Cardiac muscle cell (in vitro differentiated cells and primary cell): ENCODE measurements around the gene PPARA. TPM values are rescaled to one million over a fixed set of nuclear protein-coding genes. Genes with fewer than 3 reads are reported as not detected.

Source experiments
- DNase-seq, 2 donors: peaks; one replicate each; pipeline versions ENCODE4 v3.0.0 to v3.0.0-alpha.2; 2010 to 2017; ENCODE audit warnings: low read depth in 1 of 2, low spot score in 1 of 2
- H3K27ac ChIP-seq: fragments of 200-600 bp; sonication (generic); 2 replicates; pipeline ENCODE4 v1.5.1; 2016
- H3K27me3 ChIP-seq: fragments of 200-600 bp; sonication (generic); 2 replicates; pipeline ENCODE4 v1.6.0; 2016; ENCODE audit warnings: control low read depth
- H3K36me3 ChIP-seq: fragments of 200-600 bp; sonication (generic); 2 replicates; pipeline ENCODE4 v1.5.1; 2016; ENCODE audit warnings: control low read depth
- H3K4me1 ChIP-seq: fragments of 200-600 bp; sonication (generic); 2 replicates; pipeline ENCODE4 v1.8.1; 2017; ENCODE audit warnings: low read depth, mild to moderate bottlenecking, mixed run types
- H3K4me3 ChIP-seq: fragments of 200-600 bp; sonication (generic); 2 replicates; pipeline ENCODE4 v1.5.1; 2016; ENCODE audit warnings: mild to moderate bottlenecking
- H3K9me3 ChIP-seq: fragments of 200-600 bp; sonication (generic); 2 replicates; pipeline ENCODE4 v1.5.1; 2017; ENCODE audit warnings: low read depth, mild to moderate bottlenecking, control low read depth
- polyA plus RNA-seq: library from polyadenylated mRNA; unstranded; fragments of >200 nt; fragmentation: Nextera tagmentation; extraction: Ambion mirVana; gene quantifications from 2 replicates; pipeline ENCODE4 v1.2.1, GENCODE V29; 2016
- total RNA-seq: library from RNA; depleted of rRNA; stranded (reverse); fragments of >200 nt; gene quantifications from 2 replicates; pipeline ENCODE4 v1.2.3, GENCODE V29; 2016
- TF ChIP-seq, protein P1 (sequence below): IDR thresholded peaks from 2 replicates; pipeline ENCODE4 v1.5.1; 2012; ENCODE audit warnings: low read depth, mild to moderate bottlenecking, low read length

Gene PPARA
- total RNA-seq (22.6 and 25.1 TPM in 2 replicates), polyA plus RNA-seq (11.8 and 12.2 TPM in 2 replicates)

DNA sequence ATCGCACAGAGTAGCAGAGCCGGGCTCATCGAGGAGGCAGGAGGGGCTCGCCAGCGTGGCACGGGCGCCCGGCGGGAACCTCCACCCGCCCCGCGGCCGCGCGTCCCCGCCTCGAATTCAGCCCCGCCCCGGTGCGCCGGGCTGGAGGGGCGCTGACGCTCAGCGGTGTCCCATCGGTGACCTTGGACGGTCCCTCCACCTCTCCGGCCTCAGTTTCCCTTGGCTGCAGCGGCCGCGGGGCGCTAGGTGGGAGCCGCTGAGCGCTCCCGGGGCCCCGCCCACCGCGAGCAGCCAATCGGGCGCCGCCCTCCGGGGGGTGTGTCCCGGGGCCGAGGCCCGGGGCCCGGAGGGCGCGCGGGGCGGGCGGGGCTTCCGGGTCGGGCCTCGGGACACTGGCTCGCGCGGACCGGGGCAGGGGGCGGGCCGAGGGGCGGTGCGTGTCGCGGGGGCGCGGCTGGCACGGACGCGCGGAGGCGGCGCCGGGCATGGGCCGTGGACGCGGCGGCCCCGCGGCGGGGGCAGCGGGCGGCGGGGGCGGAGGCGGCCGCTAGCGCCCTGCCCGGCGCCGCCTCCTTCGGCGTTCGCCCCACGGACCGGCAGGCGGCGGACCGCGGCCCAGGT lies at the start of gene PPARA:
Gene PPARA, plus strand, starts transcription at position 493 of the 621 bp plus-strand sequence. CDS start 47,858 bp downstream, outside the sequence.
- TF ChIP-seq, protein P1, sequence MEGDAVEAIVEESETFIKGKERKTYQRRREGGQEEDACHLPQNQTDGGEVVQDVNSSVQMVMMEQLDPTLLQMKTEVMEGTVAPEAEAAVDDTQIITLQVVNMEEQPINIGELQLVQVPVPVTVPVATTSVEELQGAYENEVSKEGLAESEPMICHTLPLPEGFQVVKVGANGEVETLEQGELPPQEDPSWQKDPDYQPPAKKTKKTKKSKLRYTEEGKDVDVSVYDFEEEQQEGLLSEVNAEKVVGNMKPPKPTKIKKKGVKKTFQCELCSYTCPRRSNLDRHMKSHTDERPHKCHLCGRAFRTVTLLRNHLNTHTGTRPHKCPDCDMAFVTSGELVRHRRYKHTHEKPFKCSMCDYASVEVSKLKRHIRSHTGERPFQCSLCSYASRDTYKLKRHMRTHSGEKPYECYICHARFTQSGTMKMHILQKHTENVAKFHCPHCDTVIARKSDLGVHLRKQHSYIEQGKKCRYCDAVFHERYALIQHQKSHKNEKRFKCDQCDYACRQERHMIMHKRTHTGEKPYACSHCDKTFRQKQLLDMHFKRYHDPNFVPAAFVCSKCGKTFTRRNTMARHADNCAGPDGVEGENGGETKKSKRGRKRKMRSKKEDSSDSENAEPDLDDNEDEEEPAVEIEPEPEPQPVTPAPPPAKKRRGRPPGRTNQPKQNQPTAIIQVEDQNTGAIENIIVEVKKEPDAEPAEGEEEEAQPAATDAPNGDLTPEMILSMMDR: no peak
- Histone ChIP-seq H3K4me1 (peaks cover 9% of the 10 kb centered on the region), H3K27ac (peak within 1 kb of the TSS; percentile 37), H3K4me3 (peak within 1 kb of the TSS; percentile 87), H3K36me3 (peaks cover 2% of the 10 kb centered on the region), H3K27me3 (peaks cover 8% of the 10 kb centered on the region), H3K9me3 (no peaks in the 10 kb centered on the region)
- peak; percentile 89 to 93 for DNase-seq

DNA sequence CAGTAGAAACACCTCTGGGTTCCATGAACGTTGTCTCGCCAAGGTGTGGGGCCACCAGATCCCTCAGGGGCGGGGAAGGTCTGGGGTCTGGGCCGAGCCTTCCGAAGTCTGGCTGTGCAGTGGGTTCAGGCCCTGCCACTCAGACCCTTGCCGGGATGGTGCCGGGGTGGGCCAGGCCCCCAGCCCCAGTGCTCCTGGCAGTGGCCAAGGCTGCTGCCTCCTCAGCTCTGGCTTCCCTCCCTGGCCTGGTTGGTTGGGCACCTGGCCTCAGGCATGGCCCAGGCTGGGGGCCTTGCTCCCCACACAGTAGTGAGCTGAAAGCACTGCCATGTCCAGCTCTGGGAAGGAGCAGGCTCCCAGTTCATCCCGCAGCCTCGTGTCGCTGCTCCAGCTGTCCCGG lies 48.2 kb upstream of the PPARA start:
- DNase-seq: no peak
- Histone ChIP-seq H3K27ac (no peak overlapping the region), H3K36me3 (no peaks in the 10 kb centered on the region), H3K4me3 (no peak overlapping the region), H3K4me1 (no peaks in the 10 kb centered on the region), H3K9me3 (no peaks in the 10 kb centered on the region), H3K27me3 (no peaks in the 10 kb centered on the region)
- TF ChIP-seq, protein P1: no peak

DNA sequence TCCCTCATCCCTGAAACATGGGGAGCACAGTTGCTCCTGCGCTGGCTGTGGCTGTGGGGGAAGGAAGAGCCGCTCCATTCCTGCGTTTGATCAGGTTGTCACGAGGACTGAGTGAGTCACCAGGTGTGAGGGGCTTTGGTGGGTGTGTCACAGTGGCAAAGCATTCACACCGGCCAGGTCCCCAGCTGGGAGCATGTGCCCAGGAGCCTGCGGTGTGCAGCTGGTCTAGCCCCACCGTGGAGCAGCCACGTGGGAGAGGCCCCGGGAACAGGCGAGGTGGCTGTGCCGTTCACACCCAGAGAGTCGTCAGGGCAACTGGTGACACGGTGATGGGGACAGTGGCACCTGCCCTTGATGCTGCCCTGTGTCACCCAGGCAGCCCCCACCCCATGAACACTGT lies 47.6 kb upstream of the PPARA start:
- H3K27me3 ChIP-seq: no peaks in the 10 kb centered on the region
- DNase-seq: no peak
- H3K9me3 ChIP-seq: no peaks in the 10 kb centered on the region
- TF ChIP-seq, protein P1: no peak
- no peak overlapping the region for H3K4me3 ChIP-seq
- no peaks in the 10 kb centered on the region for H3K4me1 ChIP-seq
- H3K36me3 ChIP-seq: no peaks in the 10 kb centered on the region
- no peak overlapping the region for H3K27ac ChIP-seq

DNA sequence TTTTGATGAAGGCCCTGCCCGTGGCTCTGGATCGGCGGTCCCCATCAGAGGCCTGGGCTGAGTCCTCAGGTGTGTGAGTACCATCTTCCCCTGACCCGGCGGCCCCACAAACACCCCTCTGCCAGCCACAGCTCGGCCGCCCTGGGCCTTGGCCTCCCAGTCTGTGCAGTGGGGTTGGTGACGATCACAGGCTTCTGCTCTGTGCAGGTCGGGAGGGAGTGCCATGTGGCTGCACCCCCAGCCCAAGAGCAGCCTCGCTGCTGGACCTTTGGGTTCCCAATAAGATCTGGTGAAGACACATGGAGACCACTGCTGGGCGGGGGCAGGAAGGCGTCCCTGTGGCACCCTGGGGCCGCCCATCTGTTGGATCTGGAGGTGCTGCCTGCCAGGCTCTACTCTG lies 47.1 kb upstream of the PPARA start:
- DNase-seq: no peak
- Histone ChIP-seq H3K27ac (no peak overlapping the region), H3K4me1 (no peaks in the 10 kb centered on the region), H3K9me3 (no peaks in the 10 kb centered on the region), H3K36me3 (no peaks in the 10 kb centered on the region), H3K27me3 (no peaks in the 10 kb centered on the region), H3K4me3 (no peak overlapping the region)
- TF ChIP-seq, protein P1: no peak

DNA sequence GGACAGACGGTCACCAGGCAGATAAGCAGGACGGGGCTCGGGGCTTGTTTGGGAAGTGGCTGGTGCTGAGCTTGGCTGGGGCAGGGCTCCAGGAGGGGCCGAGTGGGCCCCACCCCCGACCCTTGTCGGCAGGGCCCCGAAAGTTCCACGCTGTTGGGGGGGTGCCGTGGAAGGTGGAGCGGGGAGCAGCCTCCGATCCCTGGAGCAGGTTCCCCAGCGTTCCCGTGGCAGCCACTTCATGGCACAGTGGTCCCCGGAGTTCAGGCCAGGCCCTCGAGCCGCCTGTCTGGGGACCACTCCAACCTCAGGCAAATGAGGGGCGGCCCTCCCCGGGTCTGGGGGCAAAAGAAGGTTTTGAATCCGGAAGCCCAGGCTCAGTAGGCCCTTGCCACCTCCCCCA lies 46.7 kb upstream of the PPARA start:
- Histone ChIP-seq H3K4me3 (no peak overlapping the region), H3K36me3 (no peaks in the 10 kb centered on the region), H3K27ac (no peak overlapping the region), H3K9me3 (no peaks in the 10 kb centered on the region), H3K4me1 (no peaks in the 10 kb centered on the region), H3K27me3 (no peaks in the 10 kb centered on the region)
- TF ChIP-seq, protein P1: no peak
- DNase-seq: no peak
